Esophagus muscularis mucosa (tissue), 4 donors: ENCODE results near the gene TRIM24. TPM values are rescaled to one million over a fixed set of nuclear protein-coding genes. Genes with fewer than 3 reads are reported as not detected.

Source experiments
- DNase-seq: peaks from one replicate; pipeline ENCODE4 v3.0.0-alpha.2; 2017; ENCODE audit errors: extremely low spot score
- H3K27ac ChIP-seq, 4 donors: fragments of 200-600 bp; sonication (generic); replicated peaks in 1 of 4; 1 replicate in 3 of 4; 2 replicates in 1 of 4; pipeline ENCODE4 v1.5.1; 2016 to 2019; ENCODE audit warnings: mild to moderate bottlenecking in 1 of 4
- H3K27me3 ChIP-seq, 4 donors: fragments of 200-600 bp; sonication (generic); one replicate each; pipeline versions ENCODE4 v1.5.1 to v1.6.0; 2016 to 2019
- H3K36me3 ChIP-seq, 4 donors: fragments of 200-600 bp; sonication (generic); one replicate each; pipeline ENCODE4 v1.5.1; 2016 to 2019
- H3K4me1 ChIP-seq, 4 donors: fragments of 200-600 bp; sonication (generic); one replicate each; pipeline ENCODE4 v1.5.1; 2016 to 2019
- H3K4me3 ChIP-seq, 4 donors: fragments of 200-600 bp; sonication (generic); 1 replicate in 2 of 4; 2 replicates in 2 of 4; pipeline ENCODE4 v1.5.1; 2016 to 2019; ENCODE audit warnings: mild to moderate bottlenecking in 4 of 4, moderate library complexity in 1 of 4
- H3K9me3 ChIP-seq, 4 donors: fragments of 200-600 bp; sonication (generic); 1 replicate in 3 of 4; 2 replicates in 1 of 4; pipeline ENCODE4 v1.5.1; 2016 to 2019
- EP300 ChIP-seq: sonication (generic); formaldehyde crosslinking; IDR thresholded peaks from one replicate; pipeline ENCODE4 v1.6.1; 2017; ENCODE audit warnings: antibody characterized with exemption
- POLR2A ChIP-seq: fragments of 450-650 bp; IDR thresholded peaks from one replicate; pipeline ENCODE4 v1.6.1; 2017; ENCODE audit warnings: antibody characterized with exemption, moderate library complexity, mild to moderate bottlenecking, low read depth
- POLR2AphosphoS5 ChIP-seq, 2 donors: sonication (generic); formaldehyde crosslinking; IDR thresholded peaks; one replicate each; pipeline ENCODE4 v1.6.1; 2017; ENCODE audit warnings: antibody characterized with exemption in 2 of 2
- WGBS: methylation state at CpG from one replicate; pipeline ENCODE4 v1.1.5; 2018; 5-methylcytosine and 5-hydroxymethylcytosine counted together
- intact Hi-C: fragments of 100-400 bp; cut with DNase I; formaldehyde crosslinking; loops from one replicate; pipeline ENCODE4 v1.15.1; 2023
- small RNA-seq, 3 donors: library from RNA; depleted of rRNA; stranded (forward); fragments of <200 nt; gene quantifications; one replicate each; pipeline ENCODE3, GENCODE V24; 2016
- total RNA-seq, 4 donors: library from RNA; depleted of rRNA; stranded (reverse); fragments of >200 nt; gene quantifications; one replicate each; pipeline versions ENCODE4 v1.1.0 to v1.2.1, GENCODE V29; 2016
- TF ChIP-seq, protein P1 (sequence below), 3 experiments: fragments of 200-600 bp in 2 of 3; fragments of 450-650 bp in 1 of 3; sonication (generic) in 2 of 3; IDR thresholded peaks; one replicate each; pipeline ENCODE4 v1.5.1; 2017 to 2019; ENCODE audit warnings: antibody characterized with exemption in 3 of 3, mild to moderate bottlenecking in 2 of 3, moderate library complexity in 1 of 3

Gene TRIM24
- total RNA-seq, 4 donors from 2014 or later = 8.7 to 15.6 (median 13.1) TPM

DNA sequence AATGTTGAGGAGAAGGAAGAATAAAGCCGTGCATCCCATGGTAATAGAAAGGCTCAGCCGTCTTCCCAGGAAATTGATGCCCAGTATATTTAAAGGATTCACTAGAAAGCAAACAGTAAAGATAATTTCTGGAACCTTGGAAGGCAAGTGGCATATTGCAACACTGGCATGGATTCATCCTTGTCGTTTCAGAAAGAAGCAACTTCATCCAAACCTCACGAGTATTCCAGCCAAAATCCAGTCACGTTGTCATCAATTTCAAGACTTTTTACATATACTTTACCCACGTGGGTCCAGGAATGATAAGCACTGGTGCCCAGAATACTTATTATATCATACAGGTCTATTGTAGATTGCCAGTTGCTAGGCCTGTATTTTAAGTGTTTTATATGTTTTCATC lies 167.3 kb downstream of the TRIM24 start:
- H3K36me3 ChIP-seq = no peaks in the 10 kb centered on the region
- no peaks in the 10 kb centered on the region for H3K4me1 ChIP-seq
- WGBS = 70% methylated on average over 6 of the region's 6 CpGs
- TF ChIP-seq EP300 = no peak
- TF ChIP-seq, protein P1, sequence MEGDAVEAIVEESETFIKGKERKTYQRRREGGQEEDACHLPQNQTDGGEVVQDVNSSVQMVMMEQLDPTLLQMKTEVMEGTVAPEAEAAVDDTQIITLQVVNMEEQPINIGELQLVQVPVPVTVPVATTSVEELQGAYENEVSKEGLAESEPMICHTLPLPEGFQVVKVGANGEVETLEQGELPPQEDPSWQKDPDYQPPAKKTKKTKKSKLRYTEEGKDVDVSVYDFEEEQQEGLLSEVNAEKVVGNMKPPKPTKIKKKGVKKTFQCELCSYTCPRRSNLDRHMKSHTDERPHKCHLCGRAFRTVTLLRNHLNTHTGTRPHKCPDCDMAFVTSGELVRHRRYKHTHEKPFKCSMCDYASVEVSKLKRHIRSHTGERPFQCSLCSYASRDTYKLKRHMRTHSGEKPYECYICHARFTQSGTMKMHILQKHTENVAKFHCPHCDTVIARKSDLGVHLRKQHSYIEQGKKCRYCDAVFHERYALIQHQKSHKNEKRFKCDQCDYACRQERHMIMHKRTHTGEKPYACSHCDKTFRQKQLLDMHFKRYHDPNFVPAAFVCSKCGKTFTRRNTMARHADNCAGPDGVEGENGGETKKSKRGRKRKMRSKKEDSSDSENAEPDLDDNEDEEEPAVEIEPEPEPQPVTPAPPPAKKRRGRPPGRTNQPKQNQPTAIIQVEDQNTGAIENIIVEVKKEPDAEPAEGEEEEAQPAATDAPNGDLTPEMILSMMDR (IDR thresholded peaks at IDR 0.05) = no peak
- no peak for TF ChIP-seq POLR2AphosphoS5 (IDR thresholded peaks at IDR 0.05)
- no peak for TF ChIP-seq POLR2A
- no peak overlapping the region for H3K4me3 ChIP-seq
- H3K27ac ChIP-seq = no peak overlapping the region
- peaks cover 0 to 3% (median 0%) of the 10 kb centered on the region in 4 donors for H3K27me3 ChIP-seq
- H3K9me3 ChIP-seq = no peaks in the 10 kb centered on the region
- intact Hi-C loops = no loop called here
- DNase-seq = no peak

DNA sequence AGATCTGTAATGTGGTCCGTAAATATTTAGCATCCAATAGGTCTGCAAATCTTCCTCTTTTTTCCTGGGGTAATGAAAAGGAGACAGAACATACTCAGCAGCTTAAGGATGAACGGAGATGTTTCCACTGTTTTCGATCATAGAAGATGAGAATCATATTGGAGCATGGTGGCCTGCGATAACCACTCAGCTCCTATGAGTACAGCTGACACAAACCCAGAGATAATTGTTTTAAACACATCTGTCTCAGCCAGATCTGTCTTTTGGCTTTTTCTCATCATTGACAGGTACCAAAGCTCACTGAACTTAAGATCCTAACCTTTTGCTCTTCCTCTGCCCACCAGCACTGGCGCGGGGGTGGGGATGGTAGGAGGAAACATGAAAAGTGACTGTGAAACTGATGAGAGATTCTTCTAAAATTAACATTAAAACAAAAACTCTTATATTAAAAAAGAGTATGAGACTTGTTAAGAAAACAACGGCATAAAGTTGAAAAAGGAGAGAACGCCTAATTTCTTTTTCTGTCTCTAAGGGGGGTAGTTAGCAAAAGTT lies 170.1 kb downstream of the TRIM24 start:
- intact Hi-C loops = no loop called here

DNA sequence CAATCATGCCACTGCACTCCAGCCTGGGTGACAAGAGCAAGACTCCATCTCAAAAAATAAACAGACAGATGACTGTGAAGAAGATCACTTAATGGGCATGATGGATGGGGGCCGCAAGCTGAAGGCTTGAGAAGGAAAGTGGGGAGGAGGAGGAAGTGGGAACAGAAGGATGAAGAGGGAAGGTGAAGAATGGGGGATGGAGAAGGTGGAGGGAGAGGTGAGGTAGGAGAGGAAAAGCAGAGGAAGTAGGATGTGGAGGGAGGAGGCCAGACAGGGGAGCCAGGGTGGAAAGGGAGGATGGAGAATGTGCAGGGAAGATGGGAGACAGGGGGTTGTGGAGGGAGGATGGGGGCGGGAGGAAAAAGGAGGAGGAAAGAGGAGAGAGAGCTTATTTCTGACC lies 172.3 kb downstream of the TRIM24 start:
- 69% methylated on average over 2 of the region's 2 CpGs for WGBS
- intact Hi-C loops = no loop called here
- no peak overlapping the region for H3K27ac ChIP-seq
- DNase-seq = no peak
- H3K4me3 ChIP-seq = no peak overlapping the region
- TF ChIP-seq, protein P1 (IDR thresholded peaks at IDR 0.05) = no peak
- TF ChIP-seq EP300 (no peak), POLR2AphosphoS5 (IDR thresholded peaks at IDR 0.05) (no peak), POLR2A (no peak)
- H3K9me3 ChIP-seq = no peaks in the 10 kb centered on the region
- H3K36me3 ChIP-seq = no peaks in the 10 kb centered on the region
- no peaks in the 10 kb centered on the region for H3K4me1 ChIP-seq
- peaks cover 0 to 3% (median 0%) of the 10 kb centered on the region in 4 donors for H3K27me3 ChIP-seq

More for the DNA sequence above, 170.1 kb downstream of the TRIM24 start:
- 90% methylated on average over 8 of the region's 8 CpGs for WGBS
- H3K9me3 ChIP-seq = no peaks in the 10 kb centered on the region
- no peak for TF ChIP-seq POLR2A
- TF ChIP-seq, protein P1 (IDR thresholded peaks at IDR 0.05) = no peak
- no peak for TF ChIP-seq POLR2AphosphoS5 (IDR thresholded peaks at IDR 0.05)
- no peak overlapping the region for H3K4me3 ChIP-seq
- H3K27ac ChIP-seq = no peak overlapping the region
- H3K36me3 ChIP-seq = no peaks in the 10 kb centered on the region
- peaks cover 0 to 3% (median 0%) of the 10 kb centered on the region in 4 donors for H3K27me3 ChIP-seq
- DNase-seq = no peak
- no peaks in the 10 kb centered on the region for H3K4me1 ChIP-seq

DNA sequence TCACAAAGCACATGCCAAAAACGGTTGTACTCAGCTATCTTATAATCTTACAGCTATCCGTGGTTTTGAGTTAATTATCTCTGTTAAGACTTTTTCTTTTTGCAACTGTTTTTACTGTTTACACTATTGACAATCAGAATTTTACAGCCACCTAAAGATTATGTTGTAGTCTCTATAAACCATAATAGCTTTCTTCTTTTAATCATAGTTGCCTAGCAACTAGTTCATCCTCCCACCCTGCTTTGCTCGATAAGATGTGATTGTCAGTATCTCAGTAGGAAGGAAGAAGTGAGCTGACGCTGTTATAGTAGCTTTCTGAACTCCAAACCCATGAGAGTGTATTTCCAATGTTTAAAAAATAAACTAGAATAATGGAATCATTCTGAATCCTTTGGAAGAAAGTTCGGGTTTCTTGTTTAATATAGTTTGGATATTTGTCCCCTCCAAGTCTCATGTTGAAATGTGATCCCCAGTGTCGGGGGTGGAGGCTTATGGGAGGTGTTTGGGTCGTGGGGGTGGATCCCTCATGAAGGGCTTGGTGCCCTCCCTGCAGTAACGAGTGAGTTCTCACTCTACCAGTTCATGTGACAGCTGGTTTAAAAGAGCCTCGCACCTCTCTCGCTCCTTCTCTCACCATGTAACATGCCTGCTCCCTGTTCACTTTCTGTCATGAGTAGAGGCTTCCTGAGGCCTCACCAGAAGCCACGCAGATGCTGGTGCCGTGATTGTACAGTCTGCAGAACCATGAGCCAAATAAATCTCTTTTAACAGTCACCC lies 173.0 kb downstream of the TRIM24 start:
- no peak for DNase-seq
- no peak overlapping the region for H3K4me3 ChIP-seq
- no peak for TF ChIP-seq POLR2AphosphoS5 (IDR thresholded peaks at IDR 0.05)
- 60% methylated on average over 12 of the region's 12 CpGs for WGBS
- H3K4me1 ChIP-seq = no peaks in the 10 kb centered on the region
- no peak overlapping the region for H3K27ac ChIP-seq
- intact Hi-C loops = no loop called here
- peaks cover 0 to 3% (median 0%) of the 10 kb centered on the region in 4 donors for H3K27me3 ChIP-seq
- no peaks in the 10 kb centered on the region for H3K9me3 ChIP-seq
- no peaks in the 10 kb centered on the region for H3K36me3 ChIP-seq

Small RNA genes lying within 50 kb of the gene (small RNA-seq; reads per million reads assigned to genes)
- 0 reads per million in 3 donors for gene RF00561

Other genes starting within 250 kb of the TRIM24 start
- not detected for gene SVOPL, start 241.1 kb downstream of the TRIM24 start, total RNA-seq